Thyroid gland (tissue), 4 donors: ENCODE measurements around the gene NADK.

Source experiments
- POLR2A ChIP-seq, 2 donors: fragments of 450-650 bp; IDR thresholded peaks; one replicate each; pipeline ENCODE4 v1.6.1; 2017; ENCODE audit warnings: antibody characterized with exemption in 2 of 2, mild to moderate bottlenecking in 2 of 2, moderate library complexity in 1 of 2
- TF ChIP-seq, protein P1 (sequence below), 6 experiments: fragments of 200-600 bp in 3 of 6; fragments of 450-650 bp in 3 of 6; sonication (generic) in 3 of 6; IDR thresholded peaks; one replicate each; pipeline ENCODE4 v1.5.1; 2016 to 2019; ENCODE audit warnings: antibody characterized with exemption in 6 of 6, mild to moderate bottlenecking in 2 of 6, inconsistent platforms in 1 of 6, moderate library complexity in 1 of 6

- TF ChIP-seq, protein P1, sequence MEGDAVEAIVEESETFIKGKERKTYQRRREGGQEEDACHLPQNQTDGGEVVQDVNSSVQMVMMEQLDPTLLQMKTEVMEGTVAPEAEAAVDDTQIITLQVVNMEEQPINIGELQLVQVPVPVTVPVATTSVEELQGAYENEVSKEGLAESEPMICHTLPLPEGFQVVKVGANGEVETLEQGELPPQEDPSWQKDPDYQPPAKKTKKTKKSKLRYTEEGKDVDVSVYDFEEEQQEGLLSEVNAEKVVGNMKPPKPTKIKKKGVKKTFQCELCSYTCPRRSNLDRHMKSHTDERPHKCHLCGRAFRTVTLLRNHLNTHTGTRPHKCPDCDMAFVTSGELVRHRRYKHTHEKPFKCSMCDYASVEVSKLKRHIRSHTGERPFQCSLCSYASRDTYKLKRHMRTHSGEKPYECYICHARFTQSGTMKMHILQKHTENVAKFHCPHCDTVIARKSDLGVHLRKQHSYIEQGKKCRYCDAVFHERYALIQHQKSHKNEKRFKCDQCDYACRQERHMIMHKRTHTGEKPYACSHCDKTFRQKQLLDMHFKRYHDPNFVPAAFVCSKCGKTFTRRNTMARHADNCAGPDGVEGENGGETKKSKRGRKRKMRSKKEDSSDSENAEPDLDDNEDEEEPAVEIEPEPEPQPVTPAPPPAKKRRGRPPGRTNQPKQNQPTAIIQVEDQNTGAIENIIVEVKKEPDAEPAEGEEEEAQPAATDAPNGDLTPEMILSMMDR (IDR thresholded peaks at IDR 0.05): peak in 4 of 6 experiments; percentile 20 to 55 (median 30)
- TF ChIP-seq POLR2A (IDR thresholded peaks at IDR 0.05): peak in 1 of 2 donors; percentile 74
Observed at GRCh38 chr1:1724035-1724864, 54.0 kb downstream of the NADK start, which contains the start of gene CDK11A.
